ENCODE results near the gene VEGFD. TPM values are rescaled to one million over a fixed set of nuclear protein-coding genes. Genes with fewer than 3 reads are reported as not detected.

Gene VEGFD, protein sequence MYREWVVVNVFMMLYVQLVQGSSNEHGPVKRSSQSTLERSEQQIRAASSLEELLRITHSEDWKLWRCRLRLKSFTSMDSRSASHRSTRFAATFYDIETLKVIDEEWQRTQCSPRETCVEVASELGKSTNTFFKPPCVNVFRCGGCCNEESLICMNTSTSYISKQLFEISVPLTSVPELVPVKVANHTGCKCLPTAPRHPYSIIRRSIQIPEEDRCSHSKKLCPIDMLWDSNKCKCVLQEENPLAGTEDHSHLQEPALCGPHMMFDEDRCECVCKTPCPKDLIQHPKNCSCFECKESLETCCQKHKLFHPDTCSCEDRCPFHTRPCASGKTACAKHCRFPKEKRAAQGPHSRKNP
- 0.20 to 0.58 TPM (median 0.47 TPM) in 5 replicates for total RNA-seq (2022; extraction: Qiagen RNA extraction; ENCODE audit: low read depth)

DNA sequence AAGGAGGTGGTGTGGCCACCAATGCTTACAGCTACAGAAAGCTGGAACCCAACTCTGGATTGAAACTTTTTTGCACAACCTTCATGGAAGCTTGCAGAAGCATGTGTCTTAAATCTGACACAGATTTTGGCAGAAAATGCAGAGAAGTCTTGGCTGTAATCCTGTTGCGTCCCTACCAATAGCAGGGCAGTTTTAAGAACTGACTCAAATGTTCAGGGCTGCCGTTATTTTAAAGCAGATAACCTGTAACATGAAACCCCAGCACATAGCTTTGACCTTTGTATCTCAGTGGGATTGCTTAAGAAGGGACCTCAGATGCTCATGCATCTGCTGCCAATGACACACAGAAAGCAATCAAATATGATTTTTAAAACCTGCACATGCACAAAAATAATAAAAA lies at the start of gene VEGFD:
VEGFD (minus strand) TSS at position 110 of the 400 bp plus-strand sequence. CDS start 467 bp downstream, outside the sequence.

DNA sequence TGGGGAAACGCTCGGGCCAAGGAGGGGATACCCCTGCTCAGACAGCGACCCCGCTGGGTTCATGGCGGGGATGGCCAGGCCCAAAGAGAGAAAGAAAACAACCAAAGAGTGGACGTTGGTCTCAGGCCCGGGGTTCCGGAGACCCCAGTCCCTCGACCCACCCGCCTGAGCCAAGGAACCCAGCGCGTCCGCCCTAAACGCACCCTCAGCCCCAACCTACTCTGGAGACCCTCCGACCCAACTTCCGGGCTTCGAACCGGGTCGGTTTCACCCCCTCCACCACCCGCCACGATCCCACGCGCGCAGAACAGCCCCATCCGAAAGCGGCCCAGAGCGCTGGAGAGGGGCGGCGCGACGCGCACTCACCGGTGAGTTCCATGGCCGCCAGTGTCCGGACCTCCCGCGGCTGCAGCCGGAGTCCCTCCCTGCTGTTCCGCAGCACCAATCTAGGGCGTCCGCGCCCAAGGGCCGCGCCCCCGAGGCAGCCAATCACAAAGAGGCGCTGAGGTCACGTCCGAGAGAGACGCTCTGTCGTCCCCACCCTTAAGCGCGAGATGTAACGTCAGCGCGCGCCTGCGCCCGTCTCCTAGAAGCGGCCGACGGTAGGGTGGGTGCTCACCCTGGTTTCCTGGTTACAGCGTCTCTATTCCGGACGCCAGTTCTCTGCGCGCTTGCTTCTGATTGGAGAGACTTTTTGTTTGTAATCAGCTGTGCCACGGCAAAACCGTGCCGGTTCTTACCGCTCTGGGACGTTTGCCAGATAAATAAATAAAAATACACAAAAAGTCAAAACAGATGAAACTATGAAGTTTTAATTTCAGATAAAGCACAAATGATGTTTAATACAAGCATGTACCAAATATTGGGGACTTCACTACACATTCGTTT lies 48.8 kb downstream of the VEGFD start, which contains the start of gene PIGA:
PIGA (minus strand) TSS at position 389 of the 888 bp plus-strand sequence. CDS start 3,593 bp downstream, outside the sequence.

DNA sequence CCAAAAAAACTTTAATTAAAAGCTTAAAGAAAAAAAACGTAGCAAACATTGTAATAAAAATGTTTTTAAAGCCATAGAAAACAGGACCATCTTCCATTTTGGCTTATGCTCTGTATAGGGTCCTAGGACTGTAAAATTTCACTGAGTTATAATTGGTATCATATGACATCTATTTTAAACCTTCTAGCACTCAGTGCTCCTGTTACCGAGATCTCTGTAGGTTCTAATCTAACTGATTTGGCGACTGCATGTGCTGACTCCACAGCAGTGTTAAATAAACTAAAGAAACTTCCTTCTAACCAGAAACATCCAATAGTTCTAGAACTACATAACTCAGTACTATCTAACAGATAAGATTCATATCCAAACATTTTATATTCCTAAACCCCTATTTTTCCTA lies 68.7 kb downstream of the VEGFD start, which contains the start of gene ASB11:
ASB11 (minus strand) TSS at position 132 of the 400 bp plus-strand sequence; CDS start at position 97, 35 bp downstream.

Other genes starting within 250 kb of the VEGFD start
- gene ASB9, start 114.3 kb downstream of the VEGFD start, total RNA-seq (2022; extraction: Qiagen RNA extraction; ENCODE audit: low read depth): 18.4 to 21.6 TPM (median 19.7 TPM) in 5 replicates
- gene ASB11, start 68.8 kb downstream of the VEGFD start, total RNA-seq (2022; extraction: Qiagen RNA extraction; ENCODE audit: low read depth): not detected in 5 replicates
- gene PIGA, start 48.9 kb downstream of the VEGFD start, total RNA-seq (2022; extraction: Qiagen RNA extraction; ENCODE audit: low read depth): 6.2 to 10.0 TPM (median 7.3 TPM) in 5 replicates
- 48.3 to 68.0 TPM (median 55.3 TPM) in 5 replicates for gene PIR, start 108.9 kb upstream of the VEGFD start, total RNA-seq (2022; extraction: Qiagen RNA extraction; ENCODE audit: low read depth)
- not detected in 5 replicates for gene BMX, start 116.4 kb upstream of the VEGFD start, total RNA-seq (2022; extraction: Qiagen RNA extraction; ENCODE audit: low read depth)
- 0.11 TPM in 1 of 5 replicates, not detected in the others for gene ACE2, start 216.5 kb upstream of the VEGFD start, total RNA-seq (2022; extraction: Qiagen RNA extraction; ENCODE audit: low read depth)